ENCODE measurements around the gene GALR3. TPM values are rescaled to one million over a fixed set of nuclear protein-coding genes. Genes with fewer than 3 reads are reported as not detected.

The GALR3 gene
- total and polyA plus RNA-seq, 2 experiments from 2014 or later: 0.36 to 0.63 TPM

GRCh38 chr22:37846433-37846832, 23.3 kb downstream of the GALR3 start (continued):
- no peak for TF ChIP-seq POLR2AphosphoS5 (IDR thresholded peaks at IDR 0.05; ENCODE audit: low read depth)
- TF ChIP-seq ZNF114 (CRISPR knock-in tag; IDR thresholded peaks at IDR 0.05): no peak
- no peak for TF ChIP-seq EZH2phosphoT487 (IDR thresholded peaks at IDR 0.05; ENCODE audit: unreplicated experiment)
- TF ChIP-seq NANOG (IDR thresholded peaks at IDR 0.05; ENCODE audit: borderline replicate concordance): no peak
- TF ChIP-seq EZH2 (IDR thresholded peaks at IDR 0.05; ENCODE audit: low read depth, unreplicated experiment): no peak
- no peak for TF ChIP-seq REST (IDR thresholded peaks at IDR 0.05; ENCODE audit: unreplicated experiment)
- TF ChIP-seq, protein P1, sequence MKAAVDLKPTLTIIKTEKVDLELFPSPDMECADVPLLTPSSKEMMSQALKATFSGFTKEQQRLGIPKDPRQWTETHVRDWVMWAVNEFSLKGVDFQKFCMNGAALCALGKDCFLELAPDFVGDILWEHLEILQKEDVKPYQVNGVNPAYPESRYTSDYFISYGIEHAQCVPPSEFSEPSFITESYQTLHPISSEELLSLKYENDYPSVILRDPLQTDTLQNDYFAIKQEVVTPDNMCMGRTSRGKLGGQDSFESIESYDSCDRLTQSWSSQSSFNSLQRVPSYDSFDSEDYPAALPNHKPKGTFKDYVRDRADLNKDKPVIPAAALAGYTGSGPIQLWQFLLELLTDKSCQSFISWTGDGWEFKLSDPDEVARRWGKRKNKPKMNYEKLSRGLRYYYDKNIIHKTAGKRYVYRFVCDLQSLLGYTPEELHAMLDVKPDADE (IDR thresholded peaks at IDR 0.05): no peak
- TF ChIP-seq, protein P2, sequence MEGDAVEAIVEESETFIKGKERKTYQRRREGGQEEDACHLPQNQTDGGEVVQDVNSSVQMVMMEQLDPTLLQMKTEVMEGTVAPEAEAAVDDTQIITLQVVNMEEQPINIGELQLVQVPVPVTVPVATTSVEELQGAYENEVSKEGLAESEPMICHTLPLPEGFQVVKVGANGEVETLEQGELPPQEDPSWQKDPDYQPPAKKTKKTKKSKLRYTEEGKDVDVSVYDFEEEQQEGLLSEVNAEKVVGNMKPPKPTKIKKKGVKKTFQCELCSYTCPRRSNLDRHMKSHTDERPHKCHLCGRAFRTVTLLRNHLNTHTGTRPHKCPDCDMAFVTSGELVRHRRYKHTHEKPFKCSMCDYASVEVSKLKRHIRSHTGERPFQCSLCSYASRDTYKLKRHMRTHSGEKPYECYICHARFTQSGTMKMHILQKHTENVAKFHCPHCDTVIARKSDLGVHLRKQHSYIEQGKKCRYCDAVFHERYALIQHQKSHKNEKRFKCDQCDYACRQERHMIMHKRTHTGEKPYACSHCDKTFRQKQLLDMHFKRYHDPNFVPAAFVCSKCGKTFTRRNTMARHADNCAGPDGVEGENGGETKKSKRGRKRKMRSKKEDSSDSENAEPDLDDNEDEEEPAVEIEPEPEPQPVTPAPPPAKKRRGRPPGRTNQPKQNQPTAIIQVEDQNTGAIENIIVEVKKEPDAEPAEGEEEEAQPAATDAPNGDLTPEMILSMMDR (conservative IDR thresholded peaks at IDR 0.05; ENCODE audit: low read depth in 2 of 2): no peak

- Histone ChIP-seq H3K36me3 (ENCODE audit: insufficient read depth) (peaks cover 32% of the 10 kb centered on the region), H3K9me2 (ENCODE audit: insufficient read depth) (no peaks in the 10 kb centered on the region), H4K20me1 (replicated peaks; ENCODE audit: insufficient read depth) (peaks cover 31% of the 10 kb centered on the region), H3F3A (replicated peaks; ENCODE audit: low read depth) (peaks cover 40% of the 10 kb centered on the region), H2AFZ (peak overlapping the region; percentile 69; the same call in 1 of the 2 replicates), H3K4me3 (peak overlapping the region; percentile 98), H3K79me2 (replicated peaks; ENCODE audit: insufficient read depth) (peaks cover 62% of the 10 kb centered on the region), H3K27me3 (ENCODE audit: insufficient read depth) (no peaks in the 10 kb centered on the region), H3K27ac (ENCODE audit: low read depth) (peak overlapping the region; percentile 99), H3K4me2 (peak overlapping the region; percentile 95), H3K4me1 (ENCODE audit: insufficient read depth) (peaks cover 8% of the 10 kb centered on the region)
- Mint-ChIP-seq H3K27me3 (ENCODE audit: insufficient read depth, low read depth, poor library complexity) (peaks cover 7% of the 10 kb centered on the region), H3K27ac (peak overlapping the region; percentile 99), H3K36me3 (ENCODE audit: low read depth) (peaks cover 49% of the 10 kb centered on the region), H3K9me3 (peaks cover 15% of the 10 kb centered on the region), H3K4me1 (peaks cover 11% of the 10 kb centered on the region), H3K4me3 (peak overlapping the region; percentile 97)
- peak; percentile 57 for DNase-seq (ENCODE audit: low spot score)
- ATAC-seq: no peak
- no peak for TF ChIP-seq ZNF331 (CRISPR knock-in tag; IDR thresholded peaks at IDR 0.05; ENCODE audit: low read depth)
- no peak for TF ChIP-seq REST (IDR thresholded peaks at IDR 0.05; ENCODE audit: unreplicated experiment)
- TF ChIP-seq JUNB (IDR thresholded peaks at IDR 0.05; ENCODE audit: unreplicated experiment): no peak
- TF ChIP-seq CREB1 (CRISPR knock-in tag; IDR thresholded peaks at IDR 0.05; ENCODE audit: low read depth): no peak
- TF ChIP-seq NANOG (IDR thresholded peaks at IDR 0.05; ENCODE audit: borderline replicate concordance): no peak
- TF ChIP-seq EZH2 (IDR thresholded peaks at IDR 0.05; ENCODE audit: low read depth, unreplicated experiment): no peak
- TF ChIP-seq, protein P1 (IDR thresholded peaks at IDR 0.05): no peak
- no peak for TF ChIP-seq STAT1 (IDR thresholded peaks at IDR 0.05; ENCODE audit: unreplicated experiment)
- no peak for TF ChIP-seq EZH2phosphoT487 (IDR thresholded peaks at IDR 0.05; ENCODE audit: unreplicated experiment)
- no peak for TF ChIP-seq ZNF114 (CRISPR knock-in tag; IDR thresholded peaks at IDR 0.05)
- no peak for TF ChIP-seq POLR2AphosphoS5 (IDR thresholded peaks at IDR 0.05; ENCODE audit: low read depth)
Observed at GRCh38 chr22:37848587-37849088, 25.5 kb downstream of the GALR3 start.
